Endothelial cell of umbilical vein (primary cell): ENCODE measurements around the gene LPAR3.

Experiments
- CTCF ChIP-seq, 2 donors: IDR thresholded peaks; 1 replicate in 1 of 2; 2 replicates in 1 of 2; pipeline ENCODE4 v1.5.1; 2011; ENCODE audit warnings: low read length in 2 of 2, mild to moderate bottlenecking in 2 of 2, moderate library complexity in 2 of 2, control low read depth in 1 of 2, inconsistent platforms in 1 of 2, low read depth in 1 of 2; ENCODE audit not compliant: insufficient read depth in 1 of 2; ENCODE audit errors: extremely low read depth in 1 of 2
- EZH2 ChIP-seq: IDR thresholded peaks from 2 replicates; pipeline ENCODE4 v1.6.1; 2012; ENCODE audit warnings: borderline replicate concordance, low read depth, mild to moderate bottlenecking, moderate library complexity, low read length, inconsistent platforms; ENCODE audit not compliant: severe bottlenecking
- FOS ChIP-seq: IDR thresholded peaks from 2 replicates; pipeline ENCODE4 v1.6.1; 2011; ENCODE audit warnings: mild to moderate bottlenecking, low read length, moderate library complexity, borderline replicate concordance; ENCODE audit not compliant: insufficient read depth
- GATA2 ChIP-seq: IDR thresholded peaks from 2 replicates; pipeline ENCODE4 v1.7.0; 2011; ENCODE audit warnings: low read depth, mild to moderate bottlenecking, moderate library complexity, mixed read lengths, low read length; ENCODE audit not compliant: insufficient read length, insufficient read depth
- JUN ChIP-seq: IDR thresholded peaks from 2 replicates; pipeline ENCODE4 v1.6.1; 2011; ENCODE audit warnings: borderline replicate concordance, low read depth; ENCODE audit not compliant: insufficient read length, insufficient read depth
- MAX ChIP-seq: IDR thresholded peaks from 2 replicates; pipeline ENCODE4 v1.6.1; 2011; ENCODE audit not compliant: insufficient read depth, insufficient read length
- MYC ChIP-seq: IDR thresholded peaks from one replicate; pipeline ENCODE4 v1.6.1; 2011; ENCODE audit warnings: mild to moderate bottlenecking, low read depth, low read length
- POLR2A ChIP-seq: IDR thresholded peaks from 2 replicates; pipeline ENCODE4 v1.6.1; 2012; ENCODE audit warnings: low read depth, mild to moderate bottlenecking, control low read depth, low read length
- POLR2AphosphoS5 ChIP-seq: IDR thresholded peaks from 2 replicates; pipeline ENCODE4 v1.6.1; 2012; ENCODE audit warnings: low read depth, mild to moderate bottlenecking, control low read depth, low read length, moderate library complexity; ENCODE audit not compliant: insufficient read depth

- TF ChIP-seq POLR2A (no peak), CTCF (IDR thresholded peaks at IDR 0.05; ENCODE audit: extremely low read depth in 1 of 2, insufficient read depth in 1 of 2, low read depth in 1 of 2, low read length in 2 of 2) (no peak), POLR2AphosphoS5 (no peak), EZH2 (no peak), JUN (no peak), MAX (no peak), GATA2 (no peak), MYC (no peak), FOS (no peak)
Measured at GRCh38 chr1:84930329-84930728, 37.3 kb upstream of the LPAR3 start.
